Activated naive CD8-positive, alpha-beta T cell treated with anti-CD3 and anti-CD28 coated beads for 36 hours (primary cell): ENCODE data around the gene FAM163B. TPM values are rescaled to one million over a fixed set of nuclear protein-coding genes. Genes with fewer than 3 reads are reported as not detected.
A peak's percentile ranks its signal among the peaks of the same experiment; 100 is the strongest.

Experiments
- DNase-seq: peaks from one replicate; pipeline ENCODE4 v3.0.0; 2021
- H3K27ac Mint-ChIP-seq: one replicate; pipeline ENCODE4 v1.8.0; 2022; ENCODE audit warnings: mild to moderate bottlenecking, moderate library complexity, mixed read lengths
- H3K27me3 Mint-ChIP-seq: one replicate; pipeline ENCODE4 v1.8.0; 2022; ENCODE audit warnings: mild to moderate bottlenecking, mixed read lengths
- H3K36me3 Mint-ChIP-seq: one replicate; pipeline ENCODE4 v1.8.0; 2021; ENCODE audit warnings: mild to moderate bottlenecking, mixed read lengths
- H3K4me1 Mint-ChIP-seq: one replicate; pipeline ENCODE4 v1.8.0; 2021; ENCODE audit warnings: mixed read lengths
- H3K4me3 Mint-ChIP-seq: one replicate; pipeline ENCODE4 v1.8.0; 2022; ENCODE audit warnings: mild to moderate bottlenecking, moderate library complexity, mixed read lengths
- H3K9me3 Mint-ChIP-seq: one replicate; pipeline ENCODE4 v1.8.0; 2022; ENCODE audit warnings: mixed read lengths
- total RNA-seq, 2 experiments: library from RNA; stranded (reverse); gene quantifications; one replicate each; pipeline ENCODE4 v1.2.3, GENCODE V29; 2021

Gene FAM163B
- total RNA-seq, 2 experiments from 2014 or later = not detected

DNA sequence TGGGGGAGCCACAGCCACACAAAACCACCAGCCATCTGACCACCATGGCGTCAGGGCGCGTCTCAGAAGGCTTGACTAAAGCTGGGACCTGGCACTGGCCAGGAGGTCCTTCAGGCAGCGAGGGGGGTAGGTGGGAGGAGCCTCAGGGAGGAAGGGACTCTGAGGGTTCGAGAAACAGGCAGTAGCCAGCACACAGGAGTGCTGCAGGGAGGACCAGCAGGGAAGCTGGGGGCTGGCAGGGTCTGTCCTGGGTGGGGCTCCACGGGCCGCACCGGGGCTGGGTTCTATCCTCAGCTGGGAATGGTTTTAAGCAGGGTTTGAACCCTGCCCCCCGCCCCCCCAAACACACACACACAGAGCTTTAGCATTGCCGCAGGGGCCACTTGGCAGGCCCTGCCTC is 7.4 kb downstream of the FAM163B start:
- Mint-ChIP-seq H3K36me3 (peaks cover 1% of the 10 kb centered on the region), H3K27me3 (peaks cover 5% of the 10 kb centered on the region), H3K4me3 (no peak overlapping the region), H3K9me3 (peaks cover 12% of the 10 kb centered on the region), H3K4me1 (peaks cover 9% of the 10 kb centered on the region), H3K27ac (no peak overlapping the region)
- DNase-seq = no peak

DNA sequence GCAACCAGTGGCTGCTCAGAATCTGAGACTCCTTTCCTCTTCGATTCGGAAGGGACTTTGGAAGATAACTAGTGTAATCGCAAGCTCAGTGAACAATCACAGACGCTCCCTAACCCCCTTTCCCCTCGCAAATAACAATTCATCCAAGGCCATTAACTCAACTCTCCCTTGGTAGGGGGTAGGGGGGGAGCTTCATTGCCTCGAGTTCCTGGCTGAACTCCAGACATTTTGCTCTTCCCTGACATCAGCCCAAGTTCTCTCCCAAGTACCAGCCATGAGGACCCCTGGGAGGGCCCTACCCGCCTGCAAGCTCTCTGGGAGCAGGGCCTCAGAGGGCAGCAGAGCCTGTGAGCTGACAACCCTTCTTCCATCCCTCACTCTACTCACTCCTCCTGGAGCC is 8.4 kb downstream of the FAM163B start:
- Mint-ChIP-seq H3K27me3 (no peaks in the 10 kb centered on the region), H3K4me3 (no peak overlapping the region), H3K9me3 (peaks cover 12% of the 10 kb centered on the region), H3K4me1 (peaks cover 9% of the 10 kb centered on the region), H3K36me3 (peaks cover 1% of the 10 kb centered on the region), H3K27ac (no peak overlapping the region)
- no peak for DNase-seq

DNA sequence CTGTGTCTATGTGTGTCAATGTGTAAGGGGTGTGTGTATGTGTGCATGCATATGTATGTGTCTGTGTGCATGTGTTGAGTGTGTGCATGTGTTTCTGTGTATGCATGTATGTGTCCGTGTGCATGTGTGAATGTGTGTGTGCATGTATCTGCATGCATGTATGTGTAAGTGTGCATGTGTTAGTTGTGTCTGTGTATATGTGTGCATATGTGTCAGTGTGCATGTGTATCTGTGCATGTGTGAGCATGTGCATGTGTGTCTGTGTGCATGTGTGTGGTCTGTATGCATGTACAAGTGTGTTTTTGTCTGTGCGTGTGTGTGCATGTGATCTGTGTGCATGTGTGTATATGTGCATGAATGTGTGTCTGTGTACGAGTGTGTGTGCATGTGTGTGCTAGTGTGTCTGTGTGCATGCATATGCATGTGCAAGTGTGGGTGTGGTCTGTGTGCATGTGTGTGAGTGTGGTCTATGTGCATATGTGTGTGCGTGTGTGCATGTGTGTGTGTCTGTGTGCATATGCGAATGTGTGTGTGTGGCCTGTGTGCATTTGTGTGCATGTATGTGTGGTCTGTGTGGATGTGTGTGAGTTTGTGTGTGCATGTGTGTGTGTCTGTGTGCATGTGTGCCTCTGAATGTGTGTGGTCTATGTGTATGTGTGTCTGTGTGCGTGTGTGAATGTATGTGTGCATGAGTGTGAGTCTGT is 9.6 kb downstream of the FAM163B start:
- peaks cover 1% of the 10 kb centered on the region for H3K36me3 Mint-ChIP-seq
- peaks cover 12% of the 10 kb centered on the region for H3K9me3 Mint-ChIP-seq
- peaks cover 5% of the 10 kb centered on the region for H3K4me1 Mint-ChIP-seq
- no peak overlapping the region for H3K4me3 Mint-ChIP-seq
- peaks cover under 1% of the 10 kb centered on the region for H3K27me3 Mint-ChIP-seq
- no peak overlapping the region for H3K27ac Mint-ChIP-seq
- DNase-seq = no peak

DNA sequence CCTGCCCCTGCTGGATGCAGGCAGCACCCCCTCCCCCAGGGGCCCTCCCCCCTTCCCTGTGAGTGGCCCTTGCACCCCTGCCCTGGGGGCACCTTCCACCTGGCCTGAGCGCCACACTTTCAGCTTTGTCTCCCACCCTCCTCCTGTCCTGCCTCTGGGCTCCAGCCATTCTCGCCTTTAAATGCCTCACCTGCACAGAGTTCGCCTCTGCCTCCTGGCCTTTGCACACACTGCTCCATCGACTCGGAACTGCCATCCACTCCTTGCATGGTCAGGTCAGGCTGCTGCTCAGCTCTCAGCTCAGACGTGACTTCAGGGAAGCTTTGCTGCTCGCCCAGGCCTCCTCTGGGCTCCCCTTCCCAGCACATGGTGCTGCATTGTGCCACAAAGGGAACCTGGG is 10.2 kb downstream of the FAM163B start:
- Mint-ChIP-seq H3K4me1 (peaks cover under 1% of the 10 kb centered on the region), H3K27ac (no peak overlapping the region), H3K9me3 (peaks cover 12% of the 10 kb centered on the region), H3K4me3 (no peak overlapping the region), H3K36me3 (peaks cover 1% of the 10 kb centered on the region), H3K27me3 (peaks cover 4% of the 10 kb centered on the region)
- DNase-seq = no peak

DNA sequence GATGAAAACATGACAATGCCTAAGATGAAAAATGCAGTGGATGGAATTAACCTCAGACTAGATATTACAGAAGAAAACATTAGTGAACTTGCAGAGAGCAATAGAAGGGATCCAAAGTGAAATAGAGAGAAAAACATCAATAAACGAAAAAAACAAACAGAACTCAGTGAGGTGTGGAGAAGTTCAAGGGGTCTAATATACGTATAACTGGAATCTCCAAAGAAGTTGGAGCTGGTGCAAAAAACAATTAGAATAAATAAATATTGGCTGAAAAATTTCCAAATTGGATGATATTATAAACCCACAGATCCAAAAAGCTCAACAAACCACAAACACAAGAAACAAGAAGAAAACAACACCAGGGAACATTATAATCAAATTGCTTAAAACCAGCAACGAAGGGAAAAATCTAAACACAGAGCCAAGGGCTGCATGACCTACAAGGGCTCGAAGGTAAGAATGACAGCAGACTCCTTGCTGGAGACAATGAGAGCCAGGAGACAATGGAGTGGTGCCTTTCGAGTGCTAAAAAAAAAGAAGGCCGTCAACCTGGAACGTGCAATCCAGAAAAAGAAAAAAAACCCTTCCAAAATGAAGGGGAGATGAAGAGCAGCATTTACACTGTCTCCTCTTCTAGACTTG is 11.8 kb downstream of the FAM163B start:
- no peaks in the 10 kb centered on the region for H3K4me1 Mint-ChIP-seq

DNA sequence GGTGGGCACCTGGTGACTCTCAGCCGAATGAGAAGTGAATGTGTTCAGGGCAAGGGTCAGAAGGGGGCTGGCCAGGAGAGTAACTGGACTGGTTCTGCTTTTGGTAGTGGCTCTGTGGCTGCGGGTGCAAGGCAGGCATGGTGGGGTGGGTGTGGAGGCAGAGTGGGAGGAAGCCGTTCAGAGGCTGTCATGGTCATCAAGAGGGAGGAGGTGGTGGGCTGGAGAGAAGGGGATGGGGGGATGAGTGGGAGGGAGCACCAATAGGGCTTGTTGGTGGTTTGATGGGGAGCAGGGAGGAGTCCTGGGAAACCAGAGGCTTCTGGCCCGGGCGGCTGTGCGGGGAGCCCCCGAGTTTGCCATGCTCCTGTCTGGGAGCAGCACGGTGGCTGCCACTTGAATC is 13.3 kb downstream of the FAM163B start:
- peaks cover 1% of the 10 kb centered on the region for H3K36me3 Mint-ChIP-seq
- H3K27ac Mint-ChIP-seq = no peak overlapping the region
- peaks cover 12% of the 10 kb centered on the region for H3K9me3 Mint-ChIP-seq
- no peaks in the 10 kb centered on the region for H3K4me1 Mint-ChIP-seq
- no peak overlapping the region for H3K4me3 Mint-ChIP-seq
- peaks cover 4% of the 10 kb centered on the region for H3K27me3 Mint-ChIP-seq
- DNase-seq = no peak

More for the DNA sequence above, 11.8 kb downstream of the FAM163B start:
- DNase-seq = no peak
- peaks cover 1% of the 10 kb centered on the region for H3K36me3 Mint-ChIP-seq
- H3K4me3 Mint-ChIP-seq = no peak overlapping the region
- peaks cover 4% of the 10 kb centered on the region for H3K27me3 Mint-ChIP-seq
- peaks cover 12% of the 10 kb centered on the region for H3K9me3 Mint-ChIP-seq
- no peak overlapping the region for H3K27ac Mint-ChIP-seq

DNA sequence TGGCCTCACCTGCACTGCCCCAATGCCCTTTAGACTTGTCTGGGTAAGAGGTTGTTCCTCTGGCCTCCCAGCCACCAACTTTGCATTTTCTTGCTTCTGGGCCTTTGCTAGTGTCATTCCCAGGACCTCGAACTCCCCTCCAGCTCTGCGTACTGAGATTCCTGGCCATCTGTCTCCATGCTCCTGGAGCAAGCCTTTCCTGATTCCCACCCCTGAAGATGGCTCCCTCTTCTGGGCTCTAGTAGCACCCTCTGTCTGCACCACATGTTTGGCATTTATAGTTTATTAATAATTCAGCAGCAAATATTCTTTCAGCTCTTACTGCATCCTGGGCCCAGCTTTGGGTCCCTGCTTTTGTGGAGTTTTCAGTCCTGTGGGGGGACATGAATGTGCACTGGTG is 14.9 kb downstream of the FAM163B start:
- H3K4me3 Mint-ChIP-seq = no peak overlapping the region
- H3K27me3 Mint-ChIP-seq = peaks cover 4% of the 10 kb centered on the region
- H3K27ac Mint-ChIP-seq = no peak overlapping the region
- peaks cover 12% of the 10 kb centered on the region for H3K9me3 Mint-ChIP-seq
- DNase-seq = no peak
- H3K4me1 Mint-ChIP-seq = no peaks in the 10 kb centered on the region
- H3K36me3 Mint-ChIP-seq = peaks cover 1% of the 10 kb centered on the region

DNA sequence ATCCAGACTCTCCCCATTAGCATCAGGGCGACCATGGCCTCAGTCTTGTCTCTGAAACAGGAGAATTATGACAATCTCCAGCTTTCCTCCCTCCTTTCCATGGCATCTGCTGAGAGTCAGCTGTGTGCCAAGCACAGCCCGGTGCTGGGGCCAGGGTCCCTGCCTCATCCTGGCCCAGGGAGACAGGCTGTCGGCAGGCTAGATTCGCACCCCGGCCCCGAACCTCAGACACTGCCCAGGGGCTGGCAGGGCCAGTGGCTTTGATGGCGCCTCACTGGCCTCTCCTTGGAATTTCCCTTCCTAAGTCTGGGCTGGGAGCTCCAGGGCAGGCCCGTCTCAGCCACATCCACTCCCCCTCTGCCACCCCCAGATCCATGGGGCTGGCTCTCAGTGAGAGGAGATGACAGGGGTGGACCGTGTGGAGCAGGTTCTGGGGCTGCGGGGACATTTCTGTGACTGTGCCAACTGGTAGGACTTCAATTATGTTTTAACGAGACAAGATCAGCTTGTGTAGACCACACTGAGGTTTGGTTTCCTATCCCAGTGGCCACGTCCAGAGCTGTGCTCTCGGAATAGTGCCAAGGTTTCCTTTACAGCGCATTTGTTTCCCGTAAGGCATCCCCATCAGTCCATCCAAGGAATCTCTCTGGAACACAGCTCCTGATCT is 15.5 kb downstream of the FAM163B start:
- H3K27ac Mint-ChIP-seq = no peak overlapping the region
- H3K4me1 Mint-ChIP-seq = no peaks in the 10 kb centered on the region
- DNase-seq = no peak
- H3K9me3 Mint-ChIP-seq = peaks cover 12% of the 10 kb centered on the region
- H3K27me3 Mint-ChIP-seq = peaks cover 4% of the 10 kb centered on the region
- peaks cover 1% of the 10 kb centered on the region for H3K36me3 Mint-ChIP-seq
- H3K4me3 Mint-ChIP-seq = no peak overlapping the region

DNA sequence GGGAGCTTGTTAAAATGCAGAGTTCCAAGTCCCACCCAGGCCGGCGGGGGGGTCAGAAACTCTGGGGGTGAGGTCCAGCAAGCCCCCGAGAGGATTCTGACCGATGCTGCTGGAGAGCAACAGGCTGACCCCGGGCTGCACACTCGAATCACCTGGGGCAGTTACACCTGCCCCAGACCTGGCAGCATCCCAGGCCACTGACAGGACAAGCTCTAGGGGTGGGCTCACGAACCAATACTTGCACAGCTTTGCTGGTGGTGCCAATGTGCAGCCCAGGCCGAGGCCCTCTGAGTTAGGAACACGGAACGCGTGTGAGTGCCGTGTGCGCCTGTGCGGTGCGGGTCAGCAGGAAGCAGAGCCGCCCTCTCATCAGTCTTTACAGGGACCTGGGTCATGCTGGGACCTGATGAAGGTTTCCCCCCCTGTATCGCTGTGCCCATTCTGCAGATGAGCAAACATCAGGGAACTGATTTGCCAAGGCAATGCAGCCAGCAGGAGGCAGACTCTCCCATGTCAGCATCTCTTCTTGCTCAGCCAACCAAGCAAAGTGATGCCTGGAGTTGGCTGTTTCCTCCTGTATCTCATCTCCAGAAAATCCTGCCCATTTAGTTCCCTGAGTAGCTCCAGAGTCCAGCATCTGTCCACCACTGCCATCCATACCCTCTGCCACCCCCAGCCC is 16.3 kb downstream of the FAM163B start:
- Mint-ChIP-seq H3K27ac (no peak overlapping the region), H3K4me1 (no peaks in the 10 kb centered on the region), H3K27me3 (peaks cover 4% of the 10 kb centered on the region), H3K9me3 (peaks cover 12% of the 10 kb centered on the region), H3K36me3 (peaks cover 1% of the 10 kb centered on the region), H3K4me3 (no peak overlapping the region)
- DNase-seq = no peak

DNA sequence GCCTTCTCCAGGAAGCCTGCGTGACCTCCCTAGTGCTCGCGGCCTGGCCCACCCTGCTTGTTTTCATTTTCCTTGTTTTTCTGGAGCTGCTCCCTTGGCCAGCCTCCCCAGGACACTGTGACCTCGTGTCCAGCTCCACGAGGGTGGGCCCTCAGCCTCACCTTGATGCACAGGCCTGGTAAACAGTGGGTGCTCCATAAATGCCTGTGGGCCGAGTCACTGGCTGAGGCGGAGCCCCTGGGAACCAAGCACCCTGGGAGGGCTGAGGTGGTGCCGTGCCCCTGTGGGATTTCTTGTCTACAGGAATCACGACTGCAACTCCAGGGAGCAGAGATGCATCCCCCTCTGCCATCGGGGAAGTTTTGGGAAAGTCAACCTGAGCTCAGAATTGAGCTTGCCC is 17.2 kb downstream of the FAM163B start:
- Mint-ChIP-seq H3K27me3 (peaks cover 4% of the 10 kb centered on the region), H3K4me3 (no peak overlapping the region), H3K27ac (no peak overlapping the region), H3K9me3 (peaks cover 4% of the 10 kb centered on the region), H3K36me3 (no peaks in the 10 kb centered on the region), H3K4me1 (no peaks in the 10 kb centered on the region)
- no peak for DNase-seq

DNA sequence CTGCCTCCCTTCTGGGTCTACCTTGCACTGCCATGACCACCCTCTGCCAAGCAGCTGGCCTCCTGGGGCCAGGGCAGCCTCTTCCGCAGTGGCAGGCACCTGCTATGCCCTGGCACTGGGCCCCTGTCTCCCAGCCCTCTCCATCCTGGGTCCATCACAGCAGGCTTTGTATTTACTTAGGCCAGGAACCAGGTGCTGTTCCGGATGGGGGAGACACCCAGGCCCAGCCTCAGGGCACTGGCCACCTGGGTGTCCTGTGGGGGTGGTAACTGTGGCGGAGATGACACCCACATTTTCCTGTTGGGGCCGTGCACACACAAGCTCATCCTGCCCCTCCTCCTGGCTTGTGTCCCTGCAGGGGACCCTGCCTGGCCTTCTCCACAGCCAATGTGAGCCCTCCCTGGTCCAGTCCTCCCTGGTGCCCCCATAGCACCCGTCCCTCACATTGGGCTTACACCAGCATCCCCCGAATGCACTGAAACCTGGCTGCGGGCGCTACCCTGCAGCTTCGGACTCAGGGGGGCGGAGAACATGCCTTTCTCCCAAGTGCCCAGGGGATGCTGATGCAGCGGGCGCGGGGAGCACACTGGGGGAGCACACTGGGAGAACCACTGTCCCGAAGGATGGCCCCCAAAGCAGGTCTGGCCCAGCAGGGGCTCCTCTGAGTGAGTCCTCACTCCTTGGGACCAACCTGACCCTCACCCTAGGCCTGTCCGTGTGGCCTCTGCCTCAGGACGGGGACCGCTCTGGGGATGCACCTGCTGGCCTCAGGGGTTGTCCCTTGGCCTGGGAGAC is 17.9 kb downstream of the FAM163B start:
- Mint-ChIP-seq H3K27me3 (peaks cover 9% of the 10 kb centered on the region), H3K27ac (no peak overlapping the region), H3K9me3 (peaks cover 2% of the 10 kb centered on the region), H3K36me3 (no peaks in the 10 kb centered on the region), H3K4me3 (no peak overlapping the region), H3K4me1 (no peaks in the 10 kb centered on the region)
- no peak for DNase-seq

DNA sequence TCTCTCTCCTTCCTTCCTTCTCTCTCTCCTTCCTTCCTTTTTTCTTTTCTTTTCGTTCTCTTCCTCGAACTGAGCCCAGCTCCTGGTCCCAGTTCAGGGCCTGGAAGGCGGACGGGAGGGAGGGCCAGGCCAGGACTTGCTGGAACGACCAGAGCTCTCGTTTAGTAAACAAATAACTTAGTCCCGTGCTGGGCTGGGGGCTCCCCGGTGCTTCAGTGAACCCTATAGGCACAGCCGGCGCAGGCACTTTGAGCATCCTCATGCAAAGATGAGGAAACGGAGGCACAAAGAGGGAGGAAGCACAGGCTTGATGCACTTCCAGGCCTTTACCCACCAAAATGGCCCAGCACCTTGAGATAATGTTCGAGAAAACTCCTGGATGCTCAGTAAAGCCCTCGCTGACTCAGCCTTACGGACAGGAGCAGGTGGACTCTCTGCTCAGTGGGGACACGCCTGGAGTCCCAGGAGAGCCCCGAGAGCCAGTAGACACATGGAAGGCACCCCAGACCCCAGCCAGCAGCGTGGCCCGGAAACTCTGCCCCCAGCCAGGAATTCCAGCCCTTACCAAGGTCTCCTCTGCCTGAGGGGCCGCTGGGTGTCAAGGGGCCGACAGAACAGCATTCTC is 18.8 kb downstream of the FAM163B start:
- Mint-ChIP-seq H3K9me3 (peaks cover 2% of the 10 kb centered on the region), H3K36me3 (no peaks in the 10 kb centered on the region), H3K4me1 (no peaks in the 10 kb centered on the region), H3K27me3 (peaks cover 18% of the 10 kb centered on the region), H3K27ac (no peak overlapping the region), H3K4me3 (no peak overlapping the region)
- no peak for DNase-seq

DNA sequence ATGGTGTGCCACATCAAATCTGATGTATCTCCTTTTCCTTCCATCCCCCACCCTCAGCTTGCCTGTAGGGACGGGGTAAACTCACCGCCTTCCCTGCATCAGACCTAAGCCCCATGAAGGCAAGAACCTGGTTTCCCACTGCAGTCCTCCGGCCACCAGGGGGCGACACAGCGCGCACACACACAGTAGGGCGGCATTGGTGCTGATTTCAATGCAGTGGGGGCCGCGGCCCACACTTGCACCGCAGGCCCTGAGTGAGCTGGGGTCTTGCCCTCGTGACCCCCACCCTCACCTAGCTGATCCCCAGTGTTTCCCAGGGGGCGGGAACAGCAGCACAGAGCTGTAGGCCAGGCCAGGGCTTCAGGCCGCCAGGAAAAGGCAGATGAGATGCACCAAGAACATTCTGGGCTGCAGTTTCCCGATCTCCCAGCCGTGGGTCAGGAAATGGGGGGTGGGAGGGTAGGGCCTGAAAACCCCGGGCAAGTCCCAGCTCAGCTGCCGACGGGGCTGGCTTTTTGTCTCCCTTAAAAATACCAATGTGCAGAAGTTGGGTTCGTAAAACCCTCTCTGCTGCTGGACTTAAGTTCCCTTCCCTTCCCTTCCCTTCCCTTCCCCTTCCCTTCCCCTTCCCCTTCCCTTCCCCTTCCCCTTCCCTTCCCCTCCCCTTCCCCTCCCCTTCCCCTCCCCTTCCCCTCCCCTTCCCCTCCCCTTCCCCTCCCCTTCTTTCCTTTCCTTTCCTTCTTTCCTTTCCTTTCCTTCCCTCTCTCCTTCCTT is 19.5 kb downstream of the FAM163B start:
- no peak overlapping the region for H3K4me3 Mint-ChIP-seq
- no peaks in the 10 kb centered on the region for H3K36me3 Mint-ChIP-seq
- peak; percentile 49 for DNase-seq
- peaks cover 24% of the 10 kb centered on the region for H3K27me3 Mint-ChIP-seq
- H3K9me3 Mint-ChIP-seq = peaks cover 2% of the 10 kb centered on the region
- no peaks in the 10 kb centered on the region for H3K4me1 Mint-ChIP-seq
- no peak overlapping the region for H3K27ac Mint-ChIP-seq

DNA sequence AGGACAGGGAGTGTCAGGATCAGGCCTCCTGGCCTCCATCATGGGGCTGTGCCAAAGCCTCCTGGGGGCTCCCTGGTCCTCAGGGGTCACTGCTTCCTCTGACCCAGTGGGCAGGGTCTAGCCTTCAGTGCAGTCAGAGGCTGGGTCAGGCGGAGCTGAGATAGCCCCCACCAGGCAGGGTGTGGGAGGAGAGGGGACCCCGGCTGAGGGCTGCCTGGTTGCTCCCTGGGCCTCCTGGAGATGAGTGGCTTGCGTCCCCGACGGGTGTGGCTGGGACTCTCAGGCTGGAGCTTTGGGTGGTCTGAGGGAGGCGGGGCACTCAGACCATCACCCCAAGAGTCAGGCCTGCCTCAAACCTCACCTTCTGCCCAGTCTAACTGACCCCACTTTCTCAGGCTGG is 21.7 kb downstream of the FAM163B start:
- Mint-ChIP-seq H3K4me3 (no peak overlapping the region), H3K36me3 (no peaks in the 10 kb centered on the region), H3K4me1 (no peaks in the 10 kb centered on the region), H3K27ac (no peak overlapping the region), H3K27me3 (peaks cover 35% of the 10 kb centered on the region), H3K9me3 (peaks cover 2% of the 10 kb centered on the region)
- no peak for DNase-seq
